Measurements from ENCODE around the gene CLDN6. TPM values are rescaled to one million over a fixed set of nuclear protein-coding genes. Genes with fewer than 3 reads are reported as not detected.

CLDN6 gene
- total and polyA plus RNA-seq, 2 of the 13 experiments (the other 11 are each of a cell fraction or from before 2014, with no cell fraction given) = 5.9 to 7.6 TPM

- TF ChIP-seq ZNF609 (CRISPR knock-in tag; IDR thresholded peaks at IDR 0.05; ENCODE audit: borderline replicate concordance) = no peak
- 0 out of 2 replicates have a peak, but pooled peaks have one; percentile 30 for TF ChIP-seq TERF1 (CRISPR knock-in tag; IDR thresholded peaks at IDR 0.05)
- 0 out of 2 replicates have a peak, but pooled peaks have one; percentile 34 for TF ChIP-seq RAD21 (CRISPR knock-in tag; IDR thresholded peaks at IDR 0.05)
- TF ChIP-seq SALL1 (CRISPR knock-in tag; IDR thresholded peaks at IDR 0.05) = peak; percentile 8; the same call in 1 of the 2 replicates
- peak in 1 of 2 experiments; percentile 45; a peak in 1 of 4 replicates for TF ChIP-seq HMGXB4 (CRISPR knock-in tag; IDR thresholded peaks at IDR 0.05; ENCODE audit: borderline replicate concordance in 1 of 2, low read depth in 1 of 2)
- TF ChIP-seq ZFP82 (CRISPR knock-in tag; IDR thresholded peaks at IDR 0.05; ENCODE audit: borderline replicate concordance) = peak; percentile 32; the same call in 1 of the 2 replicates
- TF ChIP-seq ZNF138 (CRISPR knock-in tag; IDR thresholded peaks at IDR 0.05; ENCODE audit: low read depth) = no peak
- peak; percentile 25; the same call in 1 of the 2 replicates for TF ChIP-seq HNF4G (IDR thresholded peaks at IDR 0.05; ENCODE audit: borderline replicate concordance, low read depth, low read length)
- no peak for TF ChIP-seq HNF4G (CRISPR knock-in tag; IDR thresholded peaks at IDR 0.05; ENCODE audit: borderline replicate concordance, low read depth)
- TF ChIP-seq GTF3A (CRISPR knock-in tag; conservative IDR thresholded peaks at IDR 0.05) = 0 out of 2 replicates have a peak, but pooled peaks have one; percentile 7
- TF ChIP-seq SNAPC5 (CRISPR knock-in tag; IDR thresholded peaks at IDR 0.05; ENCODE audit: borderline replicate concordance) = no peak
- TF ChIP-seq ZNF577 (CRISPR knock-in tag; IDR thresholded peaks at IDR 0.05; ENCODE audit: borderline replicate concordance, low read depth) = no peak
- TF ChIP-seq IRF2 (CRISPR knock-in tag; IDR thresholded peaks at IDR 0.05) = no peak
- TF ChIP-seq ZNF501 (CRISPR knock-in tag; IDR thresholded peaks at IDR 0.05) = peak; percentile 6; the same call in 1 of the 2 replicates
- 0 out of 2 replicates have a peak, but pooled peaks have one; percentile 13 for TF ChIP-seq MTA1 (CRISPR knock-in tag; IDR thresholded peaks at IDR 0.05; ENCODE audit: borderline replicate concordance)
- 0 out of 2 replicates have a peak, but pooled peaks have one; percentile 18 for TF ChIP-seq ZNF292 (CRISPR knock-in tag; IDR thresholded peaks at IDR 0.05; ENCODE audit: borderline replicate concordance, low read depth)
- peak; percentile 18 for TF ChIP-seq TAF15 (IDR thresholded peaks at IDR 0.05; ENCODE audit: low read depth, low read length, poor library complexity, severe bottlenecking)
- TF ChIP-seq ZNF572 (CRISPR knock-in tag; IDR thresholded peaks at IDR 0.05) = 0 out of 2 replicates have a peak, but pooled peaks have one; percentile 26
- 0 out of 2 replicates have a peak, but pooled peaks have one; percentile 7 for TF ChIP-seq STAG1 (CRISPR knock-in tag; IDR thresholded peaks at IDR 0.05)
- no peak for TF ChIP-seq SMAD1 (CRISPR knock-in tag; IDR thresholded peaks at IDR 0.05; ENCODE audit: borderline replicate concordance, low read depth)
Observed at GRCh38 chr16:3021449-3022207, 3.6 kb upstream of the CLDN6 start (continued).
